H1 (cell line): ENCODE measurements around the gene MORF4L1. TPM values are rescaled to one million over a fixed set of nuclear protein-coding genes. Genes with fewer than 3 reads are reported as not detected.

Experiments used
- CTCF ChIA-PET: fragments of 300-600 bp; sonication (Branson Sonifier 250); formaldehyde crosslinking; loops from one replicate; lab custom pipeline; 2021; ENCODE audit not compliant: partially characterized antibody; lab: Charles Lee
- POLR2A ChIA-PET: fragments of 300-600 bp; sonication (Branson Sonifier 250); formaldehyde crosslinking; loops from one replicate; lab custom pipeline; 2021; ENCODE audit warnings: inconsistent platforms; ENCODE audit not compliant: partially characterized antibody; lab: Charles Lee
- DNase-seq, 2 experiments: peaks; one replicate each; pipeline versions ENCODE4 v3.0.0 to v3.0.0-alpha.2; 2010 to 2022; ENCODE audit warnings: low spot score in 2 of 2, low read depth in 1 of 2, mixed read lengths in 1 of 2
- FAIRE-seq: peaks from 2 replicates; lab custom pipeline; 2011; peaks lifted over from hg19 to GRCh38; lab: Jason Lieb, UNC
- H2AFZ ChIP-seq: 2 replicates; pipeline ENCODE4 v1.8.1; 2012; ENCODE audit warnings: low read length, inconsistent platforms
- H2AK5ac ChIP-seq: 2 replicates; pipeline ENCODE4 v1.6.1; 2013; ENCODE audit warnings: low read depth, low read length
- H2BK120ac ChIP-seq: replicated peaks from 2 replicates; pipeline ENCODE3; 2013; ENCODE audit warnings: low read depth, low read length, inconsistent platforms
- H2BK12ac ChIP-seq: 2 replicates; pipeline ENCODE4 v1.6.1; 2013; ENCODE audit warnings: low read depth, low read length
- H2BK15ac ChIP-seq: 2 replicates; pipeline ENCODE4 v1.6.1; 2013; ENCODE audit warnings: low read length
- H2BK20ac ChIP-seq: 2 replicates; pipeline ENCODE4 v1.6.1; 2013; ENCODE audit warnings: low read length
- H2BK5ac ChIP-seq: 2 replicates; pipeline ENCODE4 v1.6.1; 2013; ENCODE audit warnings: low read depth, low read length
- H3K14ac ChIP-seq: 2 replicates; pipeline ENCODE4 v1.6.1; 2013; ENCODE audit warnings: inconsistent platforms; ENCODE audit not compliant: insufficient read length
- H3K18ac ChIP-seq: 2 replicates; pipeline ENCODE4 v1.6.1; 2013; ENCODE audit warnings: low read length; ENCODE audit errors: extremely low read depth
- H3K23ac ChIP-seq: 2 replicates; pipeline ENCODE4 v1.6.1; 2013; ENCODE audit warnings: inconsistent platforms; ENCODE audit not compliant: insufficient read length
- H3K23me2 ChIP-seq: 2 replicates; pipeline ENCODE4 v1.6.1; 2013; ENCODE audit warnings: low read depth, low read length
- H3K27ac ChIP-seq: 2 replicates; pipeline ENCODE4 v1.6.1; 2011; ENCODE audit warnings: low read depth, low read length, inconsistent platforms
- H3K27me3 ChIP-seq, 4 experiments: replicated peaks in 1 of 4; 1 replicate in 1 of 4; 2 replicates in 3 of 4; pipeline versions ENCODE4 v1.6.1 to v1.8.1; 2011 to 2013; ENCODE audit warnings: low read length in 3 of 4, mild to moderate bottlenecking in 3 of 4, inconsistent platforms in 2 of 4, mixed read lengths in 2 of 4, moderate library complexity in 1 of 4; ENCODE audit not compliant: control insufficient read depth in 3 of 4, insufficient read depth in 3 of 4; ENCODE audit errors: extremely low read depth in 1 of 4
- H3K36me3 ChIP-seq, 4 experiments: 2 replicates each; pipeline versions ENCODE4 v1.6.1 to v1.8.1; 2011 to 2013; ENCODE audit warnings: mild to moderate bottlenecking in 4 of 4, low read length in 3 of 4, moderate library complexity in 2 of 4, control low read depth in 1 of 4, inconsistent platforms in 1 of 4; ENCODE audit not compliant: insufficient read depth in 4 of 4, control insufficient read depth in 2 of 4
- H3K4ac ChIP-seq: replicated peaks from 2 replicates; pipeline ENCODE3; 2013; ENCODE audit warnings: low read length, low read depth, mixed read lengths, inconsistent platforms; ENCODE audit not compliant: insufficient read length
- H3K4me1 ChIP-seq, 4 experiments: replicated peaks in 1 of 4; 1 replicate in 1 of 4; 2 replicates in 3 of 4; pipeline versions ENCODE4 v1.6.1 to v1.8.1; 2011 to 2013; ENCODE audit warnings: low read length in 3 of 4, inconsistent platforms in 2 of 4, mixed read lengths in 1 of 4; ENCODE audit not compliant: insufficient read depth in 4 of 4, control insufficient read depth in 3 of 4
- H3K4me2 ChIP-seq, 2 experiments: 2 replicates each; pipeline versions ENCODE4 v1.6.1 to v1.8.1; 2011 to 2013; ENCODE audit warnings: low read depth in 2 of 2, low read length in 2 of 2, control low read depth in 1 of 2, inconsistent platforms in 1 of 2, mild to moderate bottlenecking in 1 of 2; ENCODE audit not compliant: insufficient read depth in 1 of 2
- H3K4me3 ChIP-seq, 4 experiments: fragments of 200-600, 300-600 bp in 1 of 4; sonication (generic), shearing (Covaris generic), sonication (Bioruptor Twin) in 1 of 4; 2 replicates each; pipeline versions ENCODE4 v1.5.1 to v1.8.1; 2011 to 2016; ENCODE audit warnings: low read length in 4 of 4, low read depth in 3 of 4, control low read depth in 2 of 4, inconsistent platforms in 2 of 4, mild to moderate bottlenecking in 2 of 4, mixed read lengths in 1 of 4, moderate library complexity in 1 of 4; ENCODE audit not compliant: insufficient read depth in 2 of 4; ENCODE audit errors: extremely low read depth in 1 of 4
- H3K56ac ChIP-seq: replicated peaks from 2 replicates; pipeline ENCODE3; 2013; ENCODE audit warnings: low read depth, mild to moderate bottlenecking, mixed read lengths, low read length, inconsistent platforms; ENCODE audit not compliant: insufficient read length
- H3K79me1 ChIP-seq: 2 replicates; pipeline ENCODE4 v1.6.1; 2013; ENCODE audit warnings: low read depth, low read length, control low read depth
- H3K79me2 ChIP-seq, 2 experiments: 2 replicates each; pipeline versions ENCODE4 v1.6.1 to v1.8.1; 2012 to 2013; ENCODE audit warnings: low read length in 2 of 2, mild to moderate bottlenecking in 2 of 2, inconsistent platforms in 1 of 2; ENCODE audit not compliant: insufficient read depth in 2 of 2, control insufficient read depth in 1 of 2
- H3K9ac ChIP-seq, 4 experiments: replicated peaks in 1 of 4; 1 replicate in 1 of 4; 2 replicates in 3 of 4; pipeline versions ENCODE4 v1.6.1 to v1.8.1; 2011 to 2013; ENCODE audit warnings: low read depth in 3 of 4, low read length in 3 of 4, control low read depth in 2 of 4, mild to moderate bottlenecking in 2 of 4, moderate library complexity in 2 of 4, inconsistent platforms in 1 of 4; ENCODE audit errors: extremely low read depth in 1 of 4
- H3K9me3 ChIP-seq, 2 experiments: 2 replicates each; pipeline versions ENCODE4 v1.6.1 to v1.8.1; 2012 to 2013; ENCODE audit warnings: mild to moderate bottlenecking in 2 of 2, moderate library complexity in 2 of 2, control low read depth in 1 of 2, inconsistent platforms in 1 of 2, low read depth in 1 of 2, low read length in 1 of 2, mixed read lengths in 1 of 2; ENCODE audit not compliant: insufficient read depth in 2 of 2
- H4K20me1 ChIP-seq, 2 experiments: replicated peaks in 1 of 2; 2 replicates each; pipeline versions ENCODE3 to v1.8.1; 2011 to 2013; ENCODE audit warnings: inconsistent platforms in 2 of 2, low read length in 2 of 2, mild to moderate bottlenecking in 1 of 2; ENCODE audit not compliant: insufficient read depth in 2 of 2, control insufficient read depth in 1 of 2
- H4K5ac ChIP-seq: 2 replicates; pipeline ENCODE4 v1.6.1; 2013; ENCODE audit warnings: low read length, low read depth, mixed read lengths, inconsistent platforms; ENCODE audit not compliant: insufficient read length
- H4K8ac ChIP-seq: 2 replicates; pipeline ENCODE4 v1.8.0; 2013; ENCODE audit warnings: mild to moderate bottlenecking, moderate library complexity, low read length, inconsistent platforms; ENCODE audit not compliant: insufficient read depth; ENCODE audit errors: extremely low read depth
- H4K91ac ChIP-seq: replicated peaks from 2 replicates; pipeline ENCODE3; 2013; ENCODE audit warnings: low read length, mixed read lengths, inconsistent platforms; ENCODE audit not compliant: insufficient read length
- CEBPB ChIP-seq: IDR thresholded peaks from 2 replicates; pipeline ENCODE4 v1.6.1; 2012; ENCODE audit warnings: low read depth, low read length
- CTCF ChIP-seq, 3 experiments: IDR thresholded peaks; 1 replicate in 2 of 3; 2 replicates in 1 of 3; pipeline versions ENCODE4 v1.5.1 to v1.6.1; 2011; ENCODE audit warnings: low read length in 3 of 3, mild to moderate bottlenecking in 3 of 3, inconsistent platforms in 2 of 3, low read depth in 1 of 3, moderate library complexity in 1 of 3; ENCODE audit not compliant: insufficient read depth in 1 of 3; ENCODE audit errors: control extremely low read depth in 1 of 3
- EGR1 ChIP-seq: IDR thresholded peaks from 2 replicates; pipeline ENCODE4 v1.6.1; 2011; ENCODE audit warnings: low read depth, low read length, borderline replicate concordance
- RAD21 ChIP-seq, 2 experiments: IDR thresholded peaks in 1 of 2; conservative IDR thresholded peaks in 1 of 2; 2 replicates each; pipeline ENCODE4 v1.6.1; 2011; ENCODE audit warnings: low read depth in 2 of 2, low read length in 2 of 2, improper control_type of control experiment in 1 of 2, inconsistent platforms in 1 of 2, mild to moderate bottlenecking in 1 of 2, moderate library complexity in 1 of 2
- WGBS, 2 experiments: shearing (Covaris generic) in 1 of 2; methylation state at CpG; one replicate each; pipeline versions ENCODE4 v1.1.6 to v1.1.7; 2013 to 2015; ENCODE audit warnings: low lambda C conversion rate in 2 of 2, mixed read lengths in 2 of 2, inconsistent platforms in 1 of 2, low coverage in 1 of 2, missing lambda C conversion rate in 1 of 2; ENCODE audit not compliant: insufficient replicate concordance in 2 of 2, insufficient coverage in 1 of 2, insufficient read length in 1 of 2; ENCODE audit errors: extremely low coverage in 1 of 2, missing lambda C conversion rate in 1 of 2; 5-methylcytosine and 5-hydroxymethylcytosine counted together
- polyA plus RNA-seq, 7 experiments: library from polyadenylated mRNA; depleted of rRNA in 3 of 7; stranded (reverse) in 5 of 7; unstranded in 2 of 7; fragments of >200 nt in 5 of 7; fragments of 200-250 nt in 2 of 7; gene quantifications; 1 replicate in 5 of 7; 2 replicates in 1 of 7; 4 replicates in 1 of 7; pipeline versions ENCODE4 v1.2.1 to v1.2.3, GENCODE V29; 2011 to 2013; ENCODE audit warnings: missing spikeins in 2 of 7, mixed read lengths in 2 of 7
- total RNA-seq: library from RNA; stranded (reverse); fragmentation: NEBNext Ultra II Directional; extraction: Animal tissue kit (Norgen Biotek cat#: 25700); gene quantifications from 2 replicates; pipeline ENCODE4 v1.2.1, GENCODE V29; 2021

The MORF4L1 gene
- total and polyA plus RNA-seq, 2 of the 8 experiments (the other 6 are each of a cell fraction or from before 2014, with no cell fraction given) = 260 to 533 TPM

GRCh38 chr15:78909791-78910228, 37.1 kb downstream of the MORF4L1 start:
- peak in 1 of 2 experiments; percentile 79 for DNase-seq
- Histone ChIP-seq H3K14ac (no peak overlapping the region), H4K5ac (no peak overlapping the region), H2BK5ac (no peak overlapping the region), H2BK120ac (no peak overlapping the region), H2AK5ac (no peak overlapping the region), H3K23ac (no peak overlapping the region), H3K4ac (no peak overlapping the region), H3K36me3 (peaks cover 0 to 28% (median 5%) of the 10 kb centered on the region in 4 experiments; a peak in 5 of 8 replicates), H2BK20ac (no peak overlapping the region), H3K18ac (no peak overlapping the region), H3K4me2 (no peak overlapping the region), H3K9me3 (no peaks in the 10 kb centered on the region), H2AFZ (no peak overlapping the region), H3K9ac (no peak overlapping the region), H3K4me3 (no peak overlapping the region), H3K27ac (no peak overlapping the region), H4K91ac (no peak overlapping the region)
- CTCF ChIA-PET = interaction anchor here (0.7 to 11.2 kb wide), 28 partner anchors 11 to 399 kb away, joined by 3 to 171 read pairs (median 7); no protein-coding TSS in a partner anchor
- WGBS, 2 experiments = 40% methylated on average over 5 of the region's 5 CpGs; no CpG with 5 or more reads in 1 of the 2 experiments
- POLR2A ChIA-PET = interaction anchor here (1.0 to 4.0 kb wide), 5 partner anchors 21 to 97 kb away, joined by 3 to 20 read pairs (median 3); no protein-coding TSS in a partner anchor
- TF ChIP-seq CEBPB (no peak), RAD21 (IDR thresholded peaks at IDR 0.05 in 1 of 2, conservative IDR thresholded peaks at IDR 0.05 in 1 of 2; ENCODE audit: low read depth in 2 of 2, low read length in 2 of 2) (peak; percentile 89 to 90), CTCF (IDR thresholded peaks at IDR 0.05; ENCODE audit: control extremely low read depth in 1 of 3, insufficient read depth in 1 of 3, low read depth in 1 of 3, low read length in 3 of 3) (peak; percentile 59 to 93 (median 86)), EGR1 (peak; percentile 74; the same call in 1 of the 2 replicates)
- TF ChIP-seq, all 59 proteins: peak for 3
- FAIRE-seq = peak; percentile 82
- Histone ChIP-seq H3K4me1 (peaks cover 0 to 3% (median 1%) of the 10 kb centered on the region in 4 experiments; a peak in 3 of 7 replicates), H4K20me1 (peaks cover 8 to 14% of the 10 kb centered on the region in 2 experiments), H3K27me3 (no peaks in the 10 kb centered on the region), H3K79me2 (no peaks in the 10 kb centered on the region; a peak in 1 of 4 replicates), H2BK15ac (no peak overlapping the region), H2BK12ac (no peak overlapping the region), H3K56ac (no peak overlapping the region), H3K79me1 (peaks cover 4% of the 10 kb centered on the region), H4K8ac (no peak overlapping the region), H3K23me2 (no peaks in the 10 kb centered on the region; the same call in 1 of the 2 replicates)
